Common myeloid progenitor, CD34-positive (primary cell): ENCODE data around the gene GUCD1.

Experiments used
- CTCF ChIA-PET: fragments of 350-600 bp; sonication (Branson Sonifier 250); formaldehyde crosslinking; loops from one replicate; lab custom pipeline; 2021; ENCODE audit warnings: antibody characterized with exemption; lab: Charles Lee
- POLR2A ChIA-PET: fragments of 350-600 bp; sonication (Branson Sonifier 250); formaldehyde crosslinking; loops from one replicate; lab custom pipeline; 2021; ENCODE audit warnings: antibody characterized with exemption; lab: Charles Lee
- DNase-seq, 3 donors: peaks; one replicate each; pipeline versions ENCODE4 v3.0.0 to v3.0.0-alpha.2; 2013
- H3K27ac ChIP-seq, 2 experiments: 1 replicate in 1 of 2; 2 replicates in 1 of 2; pipeline ENCODE4 v1.7.0; 2013; ENCODE audit warnings: inconsistent platforms in 2 of 2, low read length in 2 of 2, mild to moderate bottlenecking in 2 of 2, low read depth in 1 of 2, moderate library complexity in 1 of 2; ENCODE audit not compliant: severe bottlenecking in 2 of 2, insufficient read depth in 1 of 2, poor library complexity in 1 of 2
- H3K27me3 ChIP-seq, 5 experiments: replicated peaks in 2 of 5; 1 replicate in 3 of 5; 2 replicates in 2 of 5; pipeline versions ENCODE4 v1.6.1 to v1.7.0; 2013; ENCODE audit warnings: low read length in 4 of 5, mild to moderate bottlenecking in 2 of 5, moderate library complexity in 2 of 5, inconsistent platforms in 1 of 5; ENCODE audit not compliant: insufficient read depth in 5 of 5, control insufficient read depth in 4 of 5
- H3K36me3 ChIP-seq, 4 experiments: 1 replicate in 2 of 4; 2 replicates in 2 of 4; pipeline versions ENCODE4 v1.6.1 to v1.7.0; 2013; ENCODE audit warnings: low read length in 3 of 4, control low read depth in 1 of 4, mild to moderate bottlenecking in 1 of 4; ENCODE audit not compliant: control insufficient read depth in 4 of 4, insufficient read depth in 4 of 4
- H3K4me1 ChIP-seq, 4 experiments: 1 replicate in 3 of 4; 2 replicates in 1 of 4; pipeline versions ENCODE4 v1.6.1 to v1.7.1; 2013; ENCODE audit warnings: low read length in 3 of 4, mild to moderate bottlenecking in 3 of 4, control low read depth in 1 of 4, inconsistent platforms in 1 of 4, moderate library complexity in 1 of 4; ENCODE audit not compliant: control insufficient read depth in 4 of 4, insufficient read depth in 4 of 4; ENCODE audit errors: control extremely low read depth in 1 of 4
- H3K4me3 ChIP-seq, 7 experiments: 1 replicate in 4 of 7; 2 replicates in 3 of 7; pipeline versions ENCODE4 v1.5.1 to v1.7.0; 2013; ENCODE audit warnings: mild to moderate bottlenecking in 7 of 7, low read length in 6 of 7, moderate library complexity in 6 of 7, inconsistent platforms in 2 of 7, low read depth in 2 of 7, control low read depth in 1 of 7; ENCODE audit not compliant: insufficient read depth in 4 of 7, control insufficient read depth in 1 of 7; ENCODE audit errors: extremely low read depth in 1 of 7
- H3K9me3 ChIP-seq, 5 experiments: 1 replicate in 4 of 5; 2 replicates in 1 of 5; pipeline versions ENCODE4 v1.6.1 to v1.7.1; 2013; ENCODE audit warnings: low read length in 4 of 5, mild to moderate bottlenecking in 2 of 5, inconsistent platforms in 1 of 5, low read depth in 1 of 5, moderate library complexity in 1 of 5; ENCODE audit not compliant: control insufficient read depth in 4 of 5, insufficient read depth in 2 of 5; ENCODE audit errors: control extremely low read depth in 1 of 5
- WGBS: methylation state at CpG from one replicate; pipeline ENCODE4 v1.1.5; 2013; ENCODE audit not compliant: insufficient coverage; 5-methylcytosine and 5-hydroxymethylcytosine counted together

The GUCD1 gene

GRCh38 chr22:24494167-24494527, 60.8 kb downstream of the GUCD1 start:
- 56% methylated on average over 21 of the region's 21 CpGs for WGBS
- peak overlapping the region in 2 of 7 experiments; percentile 32 to 47 for H3K4me3 ChIP-seq

DNA sequence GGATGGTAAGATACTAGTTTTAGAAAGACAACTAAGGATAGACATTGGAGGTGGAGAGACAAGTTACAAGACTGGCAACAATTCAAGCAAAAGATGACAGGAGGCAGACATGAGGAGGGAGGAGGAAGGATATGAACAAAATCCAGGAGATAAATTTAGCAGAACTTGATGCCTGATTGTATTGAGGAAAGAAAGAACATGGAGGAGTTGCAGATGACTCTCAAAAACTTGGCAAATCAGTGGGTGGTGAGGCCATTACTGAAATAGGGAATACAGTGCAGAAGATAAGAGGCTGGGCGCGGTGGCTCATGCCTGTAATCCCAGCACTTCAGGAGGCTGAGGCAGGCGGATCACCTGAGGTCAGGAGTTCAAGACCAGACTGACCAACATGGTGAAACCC, 62.5 kb downstream of the GUCD1 start:
- Histone ChIP-seq H3K36me3 (no peaks in the 10 kb centered on the region), H3K4me3 (no peak overlapping the region)
- CTCF ChIA-PET = interaction anchor here (1.0 kb wide), 1 partner anchor 11 kb away, joined by 3 read pairs; no protein-coding TSS in a partner anchor

More at GRCh38 chr22:24494167-24494527, 60.8 kb downstream of the GUCD1 start:
- ChIA-PET CTCF (interaction anchor here (1.3 kb wide), 1 partner anchor 8 kb away, joined by 4 read pairs; no protein-coding TSS in a partner anchor), POLR2A (no interaction called here)
- peak in 1 of 3 donors; percentile 12 for DNase-seq
- Histone ChIP-seq H3K9me3 (peaks cover 0 to 10% (median 0%) of the 10 kb centered on the region in 5 experiments), H3K4me1 (peaks cover 6 to 31% (median 21%) of the 10 kb centered on the region in 4 experiments), H3K36me3 (no peaks in the 10 kb centered on the region), H3K27me3 (peaks cover 0 to 32% (median 18%) of the 10 kb centered on the region in 5 experiments), H3K27ac (no peak overlapping the region)

More for the DNA sequence above, 62.5 kb downstream of the GUCD1 start:
- Histone ChIP-seq H3K27ac (no peak overlapping the region), H3K27me3 (peaks cover 0 to 32% (median 18%) of the 10 kb centered on the region in 5 experiments), H3K9me3 (peaks cover 0 to 10% (median 0%) of the 10 kb centered on the region in 5 experiments), H3K4me1 (peaks cover 0 to 15% (median 10%) of the 10 kb centered on the region in 4 experiments)
- POLR2A ChIA-PET = no interaction called here
- WGBS = no CpG with 5 or more reads among the region's 3 CpGs
- DNase-seq = no peak
